MM.1S (cell line): ENCODE measurements around the gene RBFOX2.

Source experiments
- CTCF ChIP-seq: fragments of 300-600 bp; sonication (generic); IDR thresholded peaks from 2 replicates; pipeline ENCODE4 v1.5.1; 2016; ENCODE audit warnings: antibody characterized with exemption, low read length, mixed read lengths
- EZH2phosphoT487 ChIP-seq: fragments of 300-600 bp; sonication (generic); IDR thresholded peaks from 2 replicates; pipeline ENCODE4 v1.6.1; 2018; ENCODE audit warnings: antibody characterized with exemption, low read length

- TF ChIP-seq EZH2phosphoT487, result no peak
- TF ChIP-seq CTCF, result no peak
These were observed 84.2 kb downstream of the RBFOX2 start for GRCh38 chr22:35944458-35944857.
